Measurements from ENCODE around the gene ZBTB18. TPM values are rescaled to one million over a fixed set of nuclear protein-coding genes. Genes with fewer than 3 reads are reported as not detected.

ZBTB18 gene
- total RNA-seq (2021) (15.2 and 15.5 TPM in 2 replicates), Bru-seq, nascent RNA (percentile 84 among the genes with signal in this experiment), BruChase-seq, experiment 1, labeled RNA remaining after a 2-hour chase (percentile 95 among the genes with signal in this experiment), BruChase-seq, experiment 2, labeled RNA remaining after a 6-hour chase (percentile 80 among the genes with signal in this experiment)
- long read RNA-seq, partial matches to known transcripts: 0 of 6 reads
- long read RNA-seq, other reads (novel, unspliced or antisense): 5 of 6 reads

DNA sequence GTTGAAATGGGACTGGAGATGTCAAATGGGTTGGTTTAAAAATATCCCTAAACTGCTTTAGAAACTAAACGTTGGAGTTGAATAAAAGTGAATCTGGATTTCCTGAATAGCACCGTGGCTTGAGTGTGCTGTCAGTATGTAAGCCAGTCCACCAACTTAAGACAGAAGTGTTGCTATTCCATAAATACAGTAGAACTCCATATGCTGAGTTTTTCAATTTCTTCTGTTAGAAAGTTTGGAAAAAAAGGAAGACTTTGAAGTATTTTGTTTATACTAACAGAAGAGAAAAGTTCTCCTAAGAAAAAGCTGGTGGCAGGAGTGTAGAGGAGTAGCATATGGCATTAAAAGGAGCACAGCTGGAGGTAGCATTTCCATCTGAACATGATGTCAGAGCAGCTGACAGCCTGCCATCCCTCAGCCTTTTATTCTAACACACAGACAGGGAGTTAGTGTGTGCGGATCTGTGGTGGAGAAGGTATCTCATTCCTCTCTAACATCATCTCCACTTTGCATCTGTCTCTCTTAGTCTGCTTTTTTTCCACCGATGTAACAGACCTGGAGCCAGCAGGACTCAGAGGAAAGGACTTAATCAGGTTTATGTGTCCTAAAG, at the start of gene ZBTB18:
Gene ZBTB18 (plus strand): TSS at position 449 of the 610 bp plus-strand sequence. CDS start 149 bp downstream, at position 598.
- ChIA-PET CTCF (no interaction called here), POLR2A (ENCODE audit: low non-redundant PET) (no interaction called here)
- Histone ChIP-seq H3K9me3 (ENCODE audit: low read depth, low read length, poor library complexity, severe bottlenecking) (no peaks in the 10 kb centered on the region), H3K4me1 (ENCODE audit: insufficient read depth, low read length, poor library complexity, severe bottlenecking) (peaks cover 32% of the 10 kb centered on the region), H3K36me3 (ENCODE audit: insufficient read depth, low read length, poor library complexity, severe bottlenecking) (peaks cover 16% of the 10 kb centered on the region), H3K27me3 (replicated peaks; ENCODE audit: insufficient read depth, low read depth, low read length, poor library complexity) (no peaks in the 10 kb centered on the region), H3K4me3 (ENCODE audit: low read depth, low read length, poor library complexity, severe bottlenecking) (peak within 1 kb of the TSS; percentile 61), H3K27ac (ENCODE audit: low read depth, low read length, poor library complexity, severe bottlenecking) (peak within 1 kb of the TSS; percentile 34)
- intact Hi-C loops (cut with micrococcal nuclease; ENCODE audit: unreplicated experiment): no loop called here
- DNase-seq (ENCODE audit: low spot score): peak; percentile 86
- TF ChIP-seq, protein P1, sequence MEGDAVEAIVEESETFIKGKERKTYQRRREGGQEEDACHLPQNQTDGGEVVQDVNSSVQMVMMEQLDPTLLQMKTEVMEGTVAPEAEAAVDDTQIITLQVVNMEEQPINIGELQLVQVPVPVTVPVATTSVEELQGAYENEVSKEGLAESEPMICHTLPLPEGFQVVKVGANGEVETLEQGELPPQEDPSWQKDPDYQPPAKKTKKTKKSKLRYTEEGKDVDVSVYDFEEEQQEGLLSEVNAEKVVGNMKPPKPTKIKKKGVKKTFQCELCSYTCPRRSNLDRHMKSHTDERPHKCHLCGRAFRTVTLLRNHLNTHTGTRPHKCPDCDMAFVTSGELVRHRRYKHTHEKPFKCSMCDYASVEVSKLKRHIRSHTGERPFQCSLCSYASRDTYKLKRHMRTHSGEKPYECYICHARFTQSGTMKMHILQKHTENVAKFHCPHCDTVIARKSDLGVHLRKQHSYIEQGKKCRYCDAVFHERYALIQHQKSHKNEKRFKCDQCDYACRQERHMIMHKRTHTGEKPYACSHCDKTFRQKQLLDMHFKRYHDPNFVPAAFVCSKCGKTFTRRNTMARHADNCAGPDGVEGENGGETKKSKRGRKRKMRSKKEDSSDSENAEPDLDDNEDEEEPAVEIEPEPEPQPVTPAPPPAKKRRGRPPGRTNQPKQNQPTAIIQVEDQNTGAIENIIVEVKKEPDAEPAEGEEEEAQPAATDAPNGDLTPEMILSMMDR (conservative IDR thresholded peaks at IDR 0.05; ENCODE audit: low read depth, low read length): no peak
- no peak for TF ChIP-seq EZH2 (IDR thresholded peaks at IDR 0.05; ENCODE audit: borderline replicate concordance, low read depth, low read length, poor library complexity, severe bottlenecking)
- BruUV-seq (replicated peaks): no TSS peak

DNA sequence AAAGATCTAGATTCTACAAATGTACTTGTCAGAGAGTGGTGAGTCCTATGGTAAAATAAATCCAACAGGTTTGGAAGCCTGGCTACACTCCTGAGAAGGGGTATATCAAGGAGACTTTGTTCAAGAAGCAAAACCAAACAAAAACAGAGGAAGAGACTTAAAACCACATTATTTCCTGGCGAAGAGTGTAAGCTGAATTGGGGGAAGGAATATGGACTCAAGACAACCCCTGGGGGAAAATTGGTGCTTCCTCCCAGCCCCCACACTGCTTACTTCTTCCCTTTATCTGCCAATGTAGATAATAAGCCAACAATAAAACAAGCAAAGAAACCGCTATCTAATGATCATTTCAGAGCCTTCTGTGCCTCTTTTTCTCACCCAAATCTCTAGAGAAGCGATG, 48.4 kb upstream of the ZBTB18 start:
- H3K4me3 ChIP-seq (ENCODE audit: low read depth, low read length, poor library complexity, severe bottlenecking): no peak overlapping the region
- no peak for TF ChIP-seq EZH2 (IDR thresholded peaks at IDR 0.05; ENCODE audit: borderline replicate concordance, low read depth, low read length, poor library complexity, severe bottlenecking)
- TF ChIP-seq, protein P1 (conservative IDR thresholded peaks at IDR 0.05; ENCODE audit: low read depth, low read length): no peak
- POLR2A ChIA-PET (ENCODE audit: low non-redundant PET): no interaction called here
- no peaks in the 10 kb centered on the region for H3K9me3 ChIP-seq (ENCODE audit: low read depth, low read length, poor library complexity, severe bottlenecking)
- no peak for DNase-seq (ENCODE audit: low spot score)
- intact Hi-C loops (cut with micrococcal nuclease; ENCODE audit: unreplicated experiment): no loop called here
- BruUV-seq (replicated peaks): no TSS peak
- H3K27ac ChIP-seq (ENCODE audit: low read depth, low read length, poor library complexity, severe bottlenecking): no peak overlapping the region
- H3K4me1 ChIP-seq (ENCODE audit: insufficient read depth, low read length, poor library complexity, severe bottlenecking): no peaks in the 10 kb centered on the region
- no peaks in the 10 kb centered on the region for H3K36me3 ChIP-seq (ENCODE audit: insufficient read depth, low read length, poor library complexity, severe bottlenecking)
- H3K27me3 ChIP-seq (replicated peaks; ENCODE audit: insufficient read depth, low read depth, low read length, poor library complexity): no peaks in the 10 kb centered on the region
- CTCF ChIA-PET: no interaction called here

DNA sequence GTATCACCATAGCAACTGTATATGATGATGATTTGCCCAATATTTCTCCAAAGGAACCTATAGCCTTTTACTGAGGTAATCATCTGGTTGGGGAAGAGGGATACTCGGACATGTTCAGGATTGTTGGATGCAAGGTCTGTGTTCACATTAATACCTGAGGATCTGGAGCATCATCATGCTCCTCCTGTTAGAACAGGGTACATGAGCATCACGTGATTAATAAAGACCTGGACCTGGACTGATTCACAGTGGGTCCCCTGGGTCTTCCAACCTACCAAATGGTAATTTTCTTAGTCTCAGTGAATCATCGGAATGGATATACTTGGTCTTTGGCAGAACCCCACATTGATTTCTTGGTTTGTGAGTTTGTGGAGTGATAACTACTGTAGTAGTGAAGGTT, 45.6 kb upstream of the ZBTB18 start:
- no peak for DNase-seq (ENCODE audit: low spot score)
- no TSS peak for BruUV-seq (replicated peaks)
- Histone ChIP-seq H3K9me3 (ENCODE audit: low read depth, low read length, poor library complexity, severe bottlenecking) (no peaks in the 10 kb centered on the region), H3K36me3 (ENCODE audit: insufficient read depth, low read length, poor library complexity, severe bottlenecking) (no peaks in the 10 kb centered on the region), H3K4me1 (ENCODE audit: insufficient read depth, low read length, poor library complexity, severe bottlenecking) (no peaks in the 10 kb centered on the region), H3K4me3 (ENCODE audit: low read depth, low read length, poor library complexity, severe bottlenecking) (no peak overlapping the region), H3K27ac (ENCODE audit: low read depth, low read length, poor library complexity, severe bottlenecking) (no peak overlapping the region), H3K27me3 (replicated peaks; ENCODE audit: insufficient read depth, low read depth, low read length, poor library complexity) (no peaks in the 10 kb centered on the region)
- intact Hi-C loops (cut with micrococcal nuclease; ENCODE audit: unreplicated experiment): no loop called here
- TF ChIP-seq, protein P1 (conservative IDR thresholded peaks at IDR 0.05; ENCODE audit: low read depth, low read length): no peak
- no peak for TF ChIP-seq EZH2 (IDR thresholded peaks at IDR 0.05; ENCODE audit: borderline replicate concordance, low read depth, low read length, poor library complexity, severe bottlenecking)
- ChIA-PET POLR2A (ENCODE audit: low non-redundant PET) (no interaction called here), CTCF (no interaction called here)
